ENCODE results near the gene JUN. TPM values are rescaled to one million over a fixed set of nuclear protein-coding genes. Genes with fewer than 3 reads are reported as not detected.

JUN gene
- total RNA-seq, 1 experiment from 2014 or later, result 73.6 TPM

DNA sequence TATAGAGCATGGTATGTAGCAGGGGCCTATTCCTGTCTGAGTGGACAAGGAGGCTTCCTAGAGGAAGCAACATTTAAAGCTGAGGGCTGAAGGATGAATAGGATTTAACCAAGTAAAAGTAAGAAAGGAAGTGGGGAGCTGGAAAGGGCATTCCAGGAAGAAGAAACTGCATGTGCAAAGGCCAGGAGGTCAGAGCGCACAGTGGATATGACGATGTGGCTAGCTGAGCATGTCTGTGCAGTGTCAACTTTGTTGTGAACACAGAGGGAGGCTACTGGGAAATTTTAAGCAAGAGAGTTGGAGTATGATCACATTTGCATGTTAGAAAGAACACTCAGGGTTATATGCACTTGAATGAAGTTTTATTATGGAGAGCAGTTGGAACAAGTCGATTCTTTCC is 28.6 kb upstream of the JUN start:
- intact Hi-C loops (cut with micrococcal nuclease), result no loop called here
- Histone ChIP-seq H3K36me3 (ENCODE audit: low read depth, low read length) (no peaks in the 10 kb centered on the region), H2AFZ (ENCODE audit: low read length) (no peak overlapping the region), H4K20me1 (ENCODE audit: low read length) (no peaks in the 10 kb centered on the region), H3K27me3 (ENCODE audit: low read length) (no peaks in the 10 kb centered on the region), H3K4me1 (ENCODE audit: insufficient read depth, low read length) (peaks cover 42% of the 10 kb centered on the region), H3K79me2 (ENCODE audit: low read length) (no peaks in the 10 kb centered on the region), H3K27ac (ENCODE audit: low read length) (no peak overlapping the region), H3K9me2 (replicated peaks; ENCODE audit: low read length) (no peaks in the 10 kb centered on the region), H3K4me3 (ENCODE audit: low read length) (no peak overlapping the region), H3K9me3 (ENCODE audit: low read length) (no peaks in the 10 kb centered on the region), H3K9ac (ENCODE audit: low read length) (no peak overlapping the region), H3K4me2 (ENCODE audit: low read length) (no peak overlapping the region), H3F3A (ENCODE audit: low read length, unreplicated experiment) (peaks cover 7% of the 10 kb centered on the region)
- no peak for DNase-seq
- CTCF ChIA-PET, result no interaction called here
- BruUV-seq (replicated peaks), result no TSS peak
- POLR2A ChIA-PET (ENCODE audit: unreplicated experiment), result no interaction called here
- no peak for ATAC-seq
- no peak for TF ChIP-seq EZH2phosphoT487 (IDR thresholded peaks at IDR 0.05; ENCODE audit: borderline replicate concordance, low read length)
- no peak for TF ChIP-seq CTCF (conservative IDR thresholded peaks at IDR 0.05; ENCODE audit: low read depth, low read length)

DNA sequence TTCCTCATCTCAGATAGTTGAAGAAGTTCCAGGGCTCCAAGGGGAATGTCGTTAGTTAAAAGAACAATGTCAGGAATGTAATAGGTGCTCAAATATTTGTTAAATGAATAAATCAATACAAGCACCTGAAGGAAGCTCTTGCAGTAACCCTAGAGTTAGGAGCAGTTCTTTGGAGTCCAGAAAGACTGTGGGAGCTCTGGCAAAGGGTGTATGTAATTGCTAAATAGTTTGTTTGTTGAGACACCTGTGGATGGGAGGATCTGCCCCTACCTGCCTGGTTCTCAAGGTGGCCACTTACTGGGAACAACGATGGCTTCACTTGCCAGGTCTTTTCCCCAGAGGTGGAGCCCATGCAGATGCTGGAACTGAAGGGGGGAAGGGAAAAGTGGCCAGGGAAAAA is 27.5 kb upstream of the JUN start:
- Histone ChIP-seq H2AFZ (ENCODE audit: low read length) (no peak overlapping the region), H3K9me2 (replicated peaks; ENCODE audit: low read length) (no peaks in the 10 kb centered on the region), H3K4me1 (ENCODE audit: insufficient read depth, low read length) (peaks cover 30% of the 10 kb centered on the region), H3F3A (ENCODE audit: low read length, unreplicated experiment) (peaks cover 7% of the 10 kb centered on the region), H3K9ac (ENCODE audit: low read length) (no peak overlapping the region), H3K4me2 (ENCODE audit: low read length) (no peak overlapping the region), H3K79me2 (ENCODE audit: low read length) (no peaks in the 10 kb centered on the region), H3K27me3 (ENCODE audit: low read length) (no peaks in the 10 kb centered on the region), H4K20me1 (ENCODE audit: low read length) (no peaks in the 10 kb centered on the region), H3K36me3 (ENCODE audit: low read depth, low read length) (no peaks in the 10 kb centered on the region), H3K27ac (ENCODE audit: low read length) (no peak overlapping the region), H3K9me3 (ENCODE audit: low read length) (no peaks in the 10 kb centered on the region), H3K4me3 (ENCODE audit: low read length) (no peak overlapping the region)
- CTCF ChIA-PET, result no interaction called here
- no peak for DNase-seq
- no peak for TF ChIP-seq EZH2 (IDR thresholded peaks at IDR 0.05; ENCODE audit: low read length, unreplicated experiment)
- BruUV-seq (replicated peaks), result no TSS peak
- POLR2A ChIA-PET (ENCODE audit: unreplicated experiment), result no interaction called here
- no peak for ATAC-seq
- intact Hi-C loops (cut with micrococcal nuclease), result no loop called here

DNA sequence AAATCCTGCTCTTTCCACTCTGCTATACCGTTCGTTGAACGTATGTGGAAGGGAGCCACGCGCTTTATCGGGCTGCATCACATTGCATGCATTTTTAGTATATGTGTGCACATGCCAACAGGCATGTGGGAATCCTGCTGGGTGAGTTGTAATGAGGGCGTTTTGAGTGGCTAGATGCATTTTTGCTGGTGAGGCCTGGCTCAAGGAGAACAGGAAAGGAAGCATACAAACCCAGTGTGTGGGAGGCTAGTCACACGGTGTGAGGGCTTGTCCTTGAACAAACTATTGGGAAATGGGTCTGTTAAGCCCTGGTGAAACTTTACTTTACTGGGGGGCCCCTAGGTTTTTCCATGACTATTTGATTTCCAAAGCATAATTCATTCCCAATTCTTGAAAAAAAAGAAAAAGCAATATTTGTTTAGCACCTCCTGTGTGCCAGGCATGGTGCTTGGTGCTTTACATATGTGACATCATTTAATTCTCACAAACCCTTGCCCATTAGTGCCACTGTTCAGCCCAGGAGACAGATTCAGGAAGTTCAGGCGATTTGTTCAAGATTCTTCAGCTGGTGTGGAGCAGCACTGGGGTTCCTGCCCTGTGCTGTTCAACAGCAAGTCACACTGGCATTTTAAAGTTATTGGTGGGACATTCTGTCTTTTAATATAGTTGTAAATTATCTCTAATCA is 25.6 kb upstream of the JUN start:
- Histone ChIP-seq H3K36me3 (ENCODE audit: low read depth, low read length) (no peaks in the 10 kb centered on the region), H2AFZ (ENCODE audit: low read length) (no peak overlapping the region), H3K9me3 (ENCODE audit: low read length) (no peaks in the 10 kb centered on the region), H3K9me2 (replicated peaks; ENCODE audit: low read length) (no peaks in the 10 kb centered on the region), H3K4me1 (ENCODE audit: insufficient read depth, low read length) (peaks cover 16% of the 10 kb centered on the region), H3F3A (ENCODE audit: low read length, unreplicated experiment) (no peaks in the 10 kb centered on the region), H3K4me2 (ENCODE audit: low read length) (no peak overlapping the region), H4K20me1 (ENCODE audit: low read length) (no peaks in the 10 kb centered on the region), H3K27ac (ENCODE audit: low read length) (no peak overlapping the region), H3K79me2 (ENCODE audit: low read length) (no peaks in the 10 kb centered on the region), H3K9ac (ENCODE audit: low read length) (no peak overlapping the region), H3K4me3 (ENCODE audit: low read length) (no peak overlapping the region), H3K27me3 (ENCODE audit: low read length) (no peaks in the 10 kb centered on the region)
- ATAC-seq (no peak), DNase-seq (no peak)
- intact Hi-C loops (cut with micrococcal nuclease), result no loop called here
- POLR2A ChIA-PET (ENCODE audit: unreplicated experiment), result no interaction called here
- CTCF ChIA-PET, result no interaction called here
- no TSS peak for BruUV-seq (replicated peaks)
- TF ChIP-seq EZH2 (IDR thresholded peaks at IDR 0.05; ENCODE audit: low read length, unreplicated experiment), result no peak

GRCh38 chr1:58808077-58808476 is 24.2 kb upstream of the JUN start:
- BruUV-seq (replicated peaks), result no TSS peak
- H3K9me3 ChIP-seq (ENCODE audit: low read length), result no peaks in the 10 kb centered on the region
- no peaks in the 10 kb centered on the region for H3K9me2 ChIP-seq (replicated peaks; ENCODE audit: low read length)
- TF ChIP-seq CTCF (conservative IDR thresholded peaks at IDR 0.05; ENCODE audit: low read depth, low read length), result no peak
- H3K27me3 ChIP-seq (ENCODE audit: low read length), result no peaks in the 10 kb centered on the region
- ATAC-seq (no peak), DNase-seq (no peak)
- ChIA-PET POLR2A (ENCODE audit: unreplicated experiment) (no interaction called here), CTCF (no interaction called here)
- H3K4me3 ChIP-seq (ENCODE audit: low read length), result no peak overlapping the region
- H3F3A ChIP-seq (ENCODE audit: low read length, unreplicated experiment), result no peaks in the 10 kb centered on the region
- no peak overlapping the region for H3K4me2 ChIP-seq (ENCODE audit: low read length)
- H3K9ac ChIP-seq (ENCODE audit: low read length), result no peak overlapping the region
- H3K27ac ChIP-seq (ENCODE audit: low read length), result no peak overlapping the region
- no peaks in the 10 kb centered on the region for H3K79me2 ChIP-seq (ENCODE audit: low read length)
- no peaks in the 10 kb centered on the region for H3K36me3 ChIP-seq (ENCODE audit: low read depth, low read length)
- no peaks in the 10 kb centered on the region for H4K20me1 ChIP-seq (ENCODE audit: low read length)
- 0 out of 2 replicates have a peak, but pooled peaks cover 2% of the 10 kb centered on the region for H3K4me1 ChIP-seq (ENCODE audit: insufficient read depth, low read length)
- H2AFZ ChIP-seq (ENCODE audit: low read length), result no peak overlapping the region
- intact Hi-C loops (cut with micrococcal nuclease), result no loop called here

Measured in PC-3 (cell line).